A673 (cell line): ENCODE results near the gene YWHAG.

Source experiments
- CTCF ChIP-seq: fragments of 300-800, 200-600 bp; sonication (generic); conservative IDR thresholded peaks from 2 replicates; pipeline ENCODE4 v1.5.1; 2017; ENCODE audit warnings: low read depth, mild to moderate bottlenecking, antibody characterized with exemption, low read length, moderate library complexity, mixed read lengths
- EZH2 ChIP-seq: fragments of 200-600 bp; sonication (generic); IDR thresholded peaks from 2 replicates; pipeline ENCODE4 v1.6.1; 2017; ENCODE audit warnings: borderline replicate concordance, low read depth, mild to moderate bottlenecking, mixed read lengths, antibody characterized with exemption, low read length; ENCODE audit not compliant: poor library complexity, severe bottlenecking

GRCh38 chr7:76338298-76339084 lies 20.3 kb downstream of the YWHAG start:
- TF ChIP-seq EZH2 (no peak), CTCF (no peak)
